ENCODE results near the gene AK5. TPM values are rescaled to one million over a fixed set of nuclear protein-coding genes. Genes with fewer than 3 reads are reported as not detected.

The AK5 gene
- total and polyA plus RNA-seq, 10 donors = 0.33 to 16.3 (median 1.2) TPM

DNA sequence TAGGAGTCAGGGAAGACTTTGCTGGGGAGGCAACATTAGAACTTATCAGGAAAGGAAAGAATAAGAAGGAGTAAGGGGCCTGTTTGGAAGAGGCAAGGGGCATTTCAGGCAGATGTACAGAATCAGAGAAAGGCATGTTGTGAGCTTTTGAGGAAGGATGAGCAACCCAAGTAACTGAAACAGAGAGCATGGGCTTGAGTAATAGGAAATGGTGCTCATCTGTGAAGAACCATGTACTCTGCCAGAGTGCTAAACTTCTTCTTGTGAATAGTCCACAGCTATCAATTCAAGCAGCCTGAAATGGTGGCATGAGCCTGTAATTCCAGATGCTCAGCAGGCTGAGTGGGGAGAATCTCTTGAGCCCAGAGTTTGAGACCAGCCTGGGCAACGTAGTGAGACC lies 43.4 kb upstream of the AK5 start:
- DNase-seq = no peak
- Histone ChIP-seq H3K4me1 (no peaks in the 10 kb centered on the region), H3K27me3 (replicated peaks in 1 of 7) (no peaks in the 10 kb centered on the region), H3K4me3 (no peak overlapping the region), H3K9me3 (peaks cover 0 to 13% (median 0%) of the 10 kb centered on the region in 8 donors), H3K27ac (no peak overlapping the region), H3K36me3 (no peaks in the 10 kb centered on the region)
- intact Hi-C loops (cut with DNase I; ENCODE audit: low total_unique reads) = no loop called here
- WGBS, 5 donors = 61 to 75% (median 65%) methylated on average over 1 of the region's 1 CpG
- TF ChIP-seq POLR2AphosphoS5 (IDR thresholded peaks at IDR 0.05) = no peak
- no peak for TF ChIP-seq POLR2A (IDR thresholded peaks at IDR 0.05)

DNA sequence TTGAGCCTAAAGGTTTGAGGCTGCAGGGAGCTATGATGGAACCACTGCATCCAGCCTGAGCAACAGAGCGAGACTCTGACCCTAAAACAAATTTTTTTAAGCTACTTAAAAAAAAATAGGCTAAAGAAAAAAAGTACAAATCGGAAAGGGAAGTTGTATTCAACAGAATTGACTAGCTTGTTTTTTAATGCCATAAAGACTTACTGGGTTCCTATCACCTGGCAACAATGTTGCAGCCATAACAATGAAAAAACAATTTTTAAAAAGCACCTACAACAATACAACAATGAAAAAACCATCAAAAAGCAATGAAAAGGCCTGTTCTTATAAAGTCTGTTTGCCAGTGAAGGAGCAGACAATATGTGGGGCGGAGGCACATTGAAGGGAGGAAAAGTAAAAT lies 42.5 kb upstream of the AK5 start:
- Histone ChIP-seq H3K4me1 (no peaks in the 10 kb centered on the region), H3K4me3 (no peak overlapping the region), H3K36me3 (no peaks in the 10 kb centered on the region), H3K27me3 (replicated peaks in 1 of 7) (no peaks in the 10 kb centered on the region), H3K27ac (no peak overlapping the region), H3K9me3 (peaks cover 0 to 7% (median 0%) of the 10 kb centered on the region in 8 donors)
- 65 to 84% (median 68%) methylated on average over 3 of the region's 3 CpGs for WGBS, 5 donors
- TF ChIP-seq POLR2A (IDR thresholded peaks at IDR 0.05) = no peak
- intact Hi-C loops (cut with DNase I; ENCODE audit: low total_unique reads) = no loop called here
- DNase-seq = no peak

DNA sequence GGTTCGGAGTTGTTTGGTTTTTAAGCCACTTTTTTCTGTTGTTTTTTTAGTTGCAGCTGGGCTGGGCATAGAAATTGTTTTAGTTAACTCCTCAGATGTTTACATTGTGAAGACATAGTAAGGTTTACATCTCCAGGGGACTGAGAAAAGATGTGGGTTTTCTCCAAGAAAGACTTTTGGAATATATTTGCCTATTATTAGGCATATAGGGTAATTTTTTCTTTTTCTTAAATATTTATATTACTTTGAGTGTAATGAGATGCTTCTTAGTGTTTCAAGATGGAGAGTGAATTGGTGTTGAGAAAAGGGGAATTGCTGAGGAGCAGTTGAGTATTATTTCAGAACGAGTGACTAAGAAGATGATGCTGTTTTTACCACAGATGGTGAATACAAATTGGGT lies 36.0 kb upstream of the AK5 start:
- H3K9me3 ChIP-seq = peaks cover 2 to 46% (median 27%) of the 10 kb centered on the region in 8 donors
- intact Hi-C loops (cut with DNase I; ENCODE audit: low total_unique reads) = no loop called here
- DNase-seq = no peak
- H3K36me3 ChIP-seq = no peaks in the 10 kb centered on the region
- TF ChIP-seq, protein P1, sequence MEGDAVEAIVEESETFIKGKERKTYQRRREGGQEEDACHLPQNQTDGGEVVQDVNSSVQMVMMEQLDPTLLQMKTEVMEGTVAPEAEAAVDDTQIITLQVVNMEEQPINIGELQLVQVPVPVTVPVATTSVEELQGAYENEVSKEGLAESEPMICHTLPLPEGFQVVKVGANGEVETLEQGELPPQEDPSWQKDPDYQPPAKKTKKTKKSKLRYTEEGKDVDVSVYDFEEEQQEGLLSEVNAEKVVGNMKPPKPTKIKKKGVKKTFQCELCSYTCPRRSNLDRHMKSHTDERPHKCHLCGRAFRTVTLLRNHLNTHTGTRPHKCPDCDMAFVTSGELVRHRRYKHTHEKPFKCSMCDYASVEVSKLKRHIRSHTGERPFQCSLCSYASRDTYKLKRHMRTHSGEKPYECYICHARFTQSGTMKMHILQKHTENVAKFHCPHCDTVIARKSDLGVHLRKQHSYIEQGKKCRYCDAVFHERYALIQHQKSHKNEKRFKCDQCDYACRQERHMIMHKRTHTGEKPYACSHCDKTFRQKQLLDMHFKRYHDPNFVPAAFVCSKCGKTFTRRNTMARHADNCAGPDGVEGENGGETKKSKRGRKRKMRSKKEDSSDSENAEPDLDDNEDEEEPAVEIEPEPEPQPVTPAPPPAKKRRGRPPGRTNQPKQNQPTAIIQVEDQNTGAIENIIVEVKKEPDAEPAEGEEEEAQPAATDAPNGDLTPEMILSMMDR (IDR thresholded peaks at IDR 0.05 in 8 of 11, conservative IDR thresholded peaks at IDR 0.05 in 3 of 11) = no peak
- no peak for TF ChIP-seq POLR2AphosphoS5 (IDR thresholded peaks at IDR 0.05)
- no peak for TF ChIP-seq POLR2A (IDR thresholded peaks at IDR 0.05)
- H3K4me3 ChIP-seq = no peak overlapping the region
- WGBS, 5 donors = 85 to 94% (median 89%) methylated on average over 2 of the region's 2 CpGs
- no peak overlapping the region for H3K27ac ChIP-seq
- H3K4me1 ChIP-seq = no peaks in the 10 kb centered on the region
- no peaks in the 10 kb centered on the region for H3K27me3 ChIP-seq (replicated peaks in 1 of 7)

DNA sequence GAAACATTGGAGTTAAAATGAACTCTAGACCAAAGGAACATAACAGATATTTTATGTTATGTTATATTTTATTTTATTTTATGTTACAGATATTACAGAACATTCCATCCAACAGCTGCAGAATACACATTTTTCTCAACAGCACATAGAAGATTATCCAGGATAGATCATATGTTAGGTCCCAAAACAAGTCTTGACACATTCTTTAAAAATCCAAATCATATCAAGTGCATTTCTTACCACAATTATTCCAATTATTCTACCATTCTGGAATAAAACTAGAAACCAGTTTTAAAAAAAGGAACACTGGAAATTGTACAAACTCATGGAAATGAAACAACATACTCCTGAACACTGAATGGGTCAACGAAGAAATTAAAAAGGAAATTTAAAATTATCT lies 31.7 kb upstream of the AK5 start:
- no peaks in the 10 kb centered on the region for H3K36me3 ChIP-seq
- H3K27ac ChIP-seq = no peak overlapping the region
- H3K4me1 ChIP-seq = no peaks in the 10 kb centered on the region
- peaks cover 5 to 83% (median 63%) of the 10 kb centered on the region in 8 donors for H3K9me3 ChIP-seq
- WGBS, 5 donors = 73 to 92% (median 86%) methylated on average over 1 of the region's 1 CpG
- no peaks in the 10 kb centered on the region for H3K27me3 ChIP-seq (replicated peaks in 1 of 7)
- H3K4me3 ChIP-seq = no peak overlapping the region
- no peak for DNase-seq
- intact Hi-C loops (cut with DNase I; ENCODE audit: low total_unique reads) = no loop called here
- no peak for TF ChIP-seq POLR2A (IDR thresholded peaks at IDR 0.05)
- TF ChIP-seq, protein P1 (IDR thresholded peaks at IDR 0.05 in 8 of 11, conservative IDR thresholded peaks at IDR 0.05 in 3 of 11) = no peak
- no peak for TF ChIP-seq POLR2AphosphoS5 (IDR thresholded peaks at IDR 0.05)

DNA sequence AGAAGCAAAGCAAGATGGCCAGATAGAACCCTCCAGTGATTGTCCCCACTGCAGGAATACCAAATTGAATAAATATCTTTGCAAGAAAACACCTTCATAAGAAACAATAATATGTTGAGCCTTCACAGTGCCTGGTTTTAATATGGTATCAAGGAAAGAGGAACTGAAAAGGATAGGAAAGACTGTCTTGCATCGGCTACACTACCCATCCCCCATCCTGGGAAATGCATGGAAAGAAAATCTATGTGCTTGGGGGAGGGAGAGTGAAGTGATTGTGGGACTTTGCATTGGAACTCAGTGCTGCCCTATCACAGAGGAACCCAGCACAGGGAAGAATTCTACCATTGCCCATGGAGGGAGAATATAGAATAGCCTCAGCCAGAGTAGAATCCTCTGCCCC lies 28.6 kb upstream of the AK5 start:
- TF ChIP-seq, protein P1 (IDR thresholded peaks at IDR 0.05 in 8 of 11, conservative IDR thresholded peaks at IDR 0.05 in 3 of 11) = no peak
- TF ChIP-seq POLR2A (IDR thresholded peaks at IDR 0.05) = no peak
- TF ChIP-seq POLR2AphosphoS5 (IDR thresholded peaks at IDR 0.05) = no peak
- no peaks in the 10 kb centered on the region for H3K27me3 ChIP-seq (replicated peaks in 1 of 7)
- intact Hi-C loops (cut with DNase I; ENCODE audit: low total_unique reads) = no loop called here
- H3K4me3 ChIP-seq = no peak overlapping the region
- H3K36me3 ChIP-seq = no peaks in the 10 kb centered on the region
- no peak overlapping the region for H3K27ac ChIP-seq
- DNase-seq = no peak
- no peaks in the 10 kb centered on the region for H3K4me1 ChIP-seq
- peaks cover 5 to 86% (median 66%) of the 10 kb centered on the region in 8 donors for H3K9me3 ChIP-seq
- 55 to 64% (median 55%) methylated on average over 1 of the region's 1 CpG for WGBS, 5 donors
